ENCODE data around the gene AOPEP.

Gene AOPEP

GRCh38 chr9:94906713-94907112 is 180.2 kb downstream of the AOPEP start:
- H3K27ac ChIP-seq: peak overlapping the region; percentile 91; the same call in 1 of the 2 replicates
- TF ChIP-seq, protein P1, sequence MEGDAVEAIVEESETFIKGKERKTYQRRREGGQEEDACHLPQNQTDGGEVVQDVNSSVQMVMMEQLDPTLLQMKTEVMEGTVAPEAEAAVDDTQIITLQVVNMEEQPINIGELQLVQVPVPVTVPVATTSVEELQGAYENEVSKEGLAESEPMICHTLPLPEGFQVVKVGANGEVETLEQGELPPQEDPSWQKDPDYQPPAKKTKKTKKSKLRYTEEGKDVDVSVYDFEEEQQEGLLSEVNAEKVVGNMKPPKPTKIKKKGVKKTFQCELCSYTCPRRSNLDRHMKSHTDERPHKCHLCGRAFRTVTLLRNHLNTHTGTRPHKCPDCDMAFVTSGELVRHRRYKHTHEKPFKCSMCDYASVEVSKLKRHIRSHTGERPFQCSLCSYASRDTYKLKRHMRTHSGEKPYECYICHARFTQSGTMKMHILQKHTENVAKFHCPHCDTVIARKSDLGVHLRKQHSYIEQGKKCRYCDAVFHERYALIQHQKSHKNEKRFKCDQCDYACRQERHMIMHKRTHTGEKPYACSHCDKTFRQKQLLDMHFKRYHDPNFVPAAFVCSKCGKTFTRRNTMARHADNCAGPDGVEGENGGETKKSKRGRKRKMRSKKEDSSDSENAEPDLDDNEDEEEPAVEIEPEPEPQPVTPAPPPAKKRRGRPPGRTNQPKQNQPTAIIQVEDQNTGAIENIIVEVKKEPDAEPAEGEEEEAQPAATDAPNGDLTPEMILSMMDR (conservative IDR thresholded peaks at IDR 0.05): no peak

DNA sequence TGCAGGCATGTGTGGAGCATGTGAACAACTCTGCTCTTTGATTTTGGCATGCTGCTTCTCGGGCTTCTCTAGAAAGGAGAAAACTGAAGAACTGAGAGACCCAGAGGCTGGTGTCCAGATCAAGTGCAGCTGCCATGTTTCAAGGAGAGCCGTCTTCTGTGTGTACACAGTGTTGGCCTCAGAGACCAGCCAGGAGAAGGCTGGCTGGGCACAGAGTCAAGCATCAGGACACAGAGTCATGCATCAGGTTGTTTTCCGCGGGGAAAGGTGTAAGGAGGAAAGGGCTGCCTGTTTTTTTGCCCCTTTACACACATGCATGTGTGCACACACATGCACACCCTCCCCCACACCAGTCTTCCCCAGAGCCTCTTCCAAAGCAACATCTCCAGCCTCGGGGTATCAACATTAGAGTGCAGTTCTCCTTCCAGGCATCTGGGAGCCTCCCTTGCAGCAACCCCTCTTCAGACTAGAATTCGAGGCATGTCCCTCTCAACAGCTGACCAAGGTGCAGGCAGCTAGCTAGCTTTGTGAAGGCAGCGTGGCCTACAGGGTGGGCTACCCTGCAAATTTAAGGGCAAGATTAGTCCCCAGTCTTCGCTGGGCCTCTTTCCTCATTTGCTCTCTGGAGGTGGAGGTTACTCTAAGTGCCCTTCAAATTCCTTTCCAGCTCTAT is 180.9 kb downstream of the AOPEP start:
- H3K27ac ChIP-seq: peak overlapping the region; percentile 91
- TF ChIP-seq, protein P1 (conservative IDR thresholded peaks at IDR 0.05): no peak

GRCh38 chr9:94908011-94908563 is 181.6 kb downstream of the AOPEP start:
- TF ChIP-seq, protein P1 (conservative IDR thresholded peaks at IDR 0.05): no peak
- H3K27ac ChIP-seq: peak overlapping the region; percentile 91

DNA sequence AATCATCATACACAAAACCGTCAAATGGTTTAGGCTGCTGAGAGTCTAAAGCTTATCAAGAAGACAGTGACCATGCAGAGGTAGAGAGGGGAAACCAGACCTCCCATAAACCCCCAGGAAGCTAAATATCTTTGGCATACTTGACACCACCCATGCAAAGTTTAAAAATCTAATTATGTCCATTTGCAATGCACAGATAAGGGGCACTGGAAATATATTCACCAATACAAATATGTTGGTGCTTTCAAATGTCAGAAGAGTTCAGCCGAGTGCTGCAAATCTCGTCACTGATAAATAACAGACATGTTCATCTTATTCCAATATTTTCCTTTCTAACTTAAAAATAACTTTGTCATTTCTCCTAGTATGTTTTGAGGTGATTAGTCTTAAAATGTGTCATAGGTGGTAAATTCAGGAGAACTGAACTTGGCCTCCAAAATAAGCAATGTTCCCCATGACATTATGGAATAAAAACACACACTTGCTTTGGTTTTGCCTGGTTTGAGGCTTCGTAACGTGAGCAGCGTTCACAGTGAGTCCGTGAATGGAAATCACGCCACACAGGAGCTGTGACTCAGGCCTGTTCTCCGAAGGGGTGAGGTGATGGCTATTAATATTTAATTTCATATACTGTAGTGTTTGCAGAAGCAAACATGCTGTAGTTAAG is 182.2 kb downstream of the AOPEP start:
- H3K27ac ChIP-seq: peak overlapping the region; percentile 91
- TF ChIP-seq, protein P1 (conservative IDR thresholded peaks at IDR 0.05): no peak

GRCh38 chr9:94909250-94909894 is 182.9 kb downstream of the AOPEP start:
- TF ChIP-seq, protein P1 (conservative IDR thresholded peaks at IDR 0.05): no peak

DNA sequence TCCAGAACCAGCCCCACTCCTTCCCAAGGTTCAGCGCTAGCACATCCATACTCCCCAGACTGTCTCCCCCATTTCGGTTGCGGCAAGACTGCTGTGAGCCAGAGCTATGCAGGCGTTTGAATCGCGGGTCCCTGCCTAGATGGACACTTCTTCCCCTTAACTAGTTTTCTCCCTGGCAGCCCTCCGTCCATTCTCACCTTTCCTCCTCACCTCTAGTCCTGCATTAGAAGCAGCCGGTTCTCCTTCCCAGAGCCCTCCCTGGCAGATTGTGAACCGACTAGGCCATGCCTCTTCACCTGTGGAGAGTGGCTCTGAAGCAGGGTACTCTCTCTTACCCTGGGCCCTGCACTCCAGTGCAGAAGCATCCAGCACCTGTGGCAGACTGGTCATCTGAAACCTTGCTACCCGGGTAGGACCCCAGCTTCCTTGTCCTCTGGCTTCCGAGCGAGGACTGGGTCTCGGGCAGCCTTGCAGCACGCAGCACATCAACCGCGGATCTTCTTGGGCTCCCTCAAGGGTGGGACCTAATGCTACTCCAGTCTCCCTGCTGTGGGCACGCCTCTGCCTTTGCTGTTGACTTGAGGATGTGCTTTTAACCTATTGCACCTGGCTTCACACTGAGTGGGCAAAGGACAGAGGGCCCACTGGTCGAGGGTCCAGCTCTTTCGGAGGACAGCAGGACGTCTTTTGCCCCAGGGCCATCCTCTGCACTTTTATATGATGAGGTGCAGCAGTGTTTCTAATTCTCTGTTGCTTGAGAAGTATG is 183.6 kb downstream of the AOPEP start:
- TF ChIP-seq, protein P1 (conservative IDR thresholded peaks at IDR 0.05): no peak
- H3K27ac ChIP-seq: peak overlapping the region; percentile 91

More at GRCh38 chr9:94909250-94909894, 182.9 kb downstream of the AOPEP start:
- H3K27ac ChIP-seq: peak overlapping the region; percentile 91
